HS-27A (cell line): ENCODE data around the gene TECTB.
A peak's percentile ranks its signal among the peaks of the same experiment; 100 is the strongest.

Experiments
- DNase-seq: peaks from one replicate; pipeline ENCODE4 v3.0.0-alpha.2; 2012; ENCODE audit warnings: low read depth, missing footprints

The TECTB gene

DNA sequence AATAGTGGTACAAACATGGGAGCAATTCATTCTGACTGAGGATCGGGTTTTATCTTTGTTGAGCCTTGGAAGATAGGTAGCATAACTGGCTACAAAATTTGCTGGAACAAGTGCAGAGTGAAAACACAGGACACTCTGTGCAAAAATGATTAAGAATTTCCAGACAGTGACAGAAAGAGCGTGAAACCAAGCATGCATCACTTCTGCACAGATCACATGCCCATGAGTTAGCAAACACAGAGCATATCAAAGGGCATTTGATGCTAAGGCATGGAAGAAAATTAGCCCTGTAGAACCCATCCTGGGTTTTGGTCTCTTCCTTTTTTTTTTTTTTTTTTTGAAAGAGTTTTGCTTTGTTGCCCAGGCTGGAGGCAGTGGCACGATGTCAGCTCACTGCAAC, 28.3 kb downstream of the TECTB start:
- no peak for DNase-seq

DNA sequence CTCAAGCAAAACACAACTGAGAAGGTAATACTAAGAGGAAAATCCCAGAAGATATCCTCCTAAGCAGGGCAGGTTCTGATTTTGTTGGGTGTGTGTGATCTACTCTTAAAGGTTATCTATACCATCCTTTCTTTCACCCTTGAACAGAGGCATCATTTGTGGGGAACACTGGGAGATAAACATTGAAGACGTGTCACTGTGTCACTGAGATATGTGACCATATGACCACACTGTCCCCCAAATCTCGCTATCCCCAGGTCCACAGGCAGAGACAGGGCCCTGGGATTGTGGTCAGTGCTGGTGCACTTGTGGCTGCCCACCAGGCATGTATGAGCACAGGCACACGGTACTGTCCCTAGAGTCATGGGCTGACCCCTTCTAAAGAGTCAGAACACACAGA, 30.0 kb downstream of the TECTB start:
- no peak for DNase-seq

DNA sequence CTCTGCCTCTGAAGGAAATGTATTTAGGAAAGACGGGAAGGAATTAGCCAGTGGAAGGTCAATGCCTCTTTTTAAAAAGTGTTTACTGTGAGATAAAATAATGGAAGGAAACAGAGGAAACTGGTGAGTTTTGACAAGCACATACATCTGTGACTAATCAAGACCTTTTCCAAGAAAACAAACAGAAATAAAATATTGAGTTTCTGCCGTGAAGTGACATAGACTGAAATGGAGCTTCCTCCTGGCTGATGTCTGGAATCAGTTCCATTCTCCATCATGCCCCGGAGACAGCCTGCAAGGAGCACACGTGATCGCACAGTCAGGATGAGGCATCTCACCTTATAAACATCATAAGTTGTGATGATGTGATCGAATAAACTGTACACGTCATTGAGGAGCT, 30.7 kb downstream of the TECTB start:
- DNase-seq = no peak

DNA sequence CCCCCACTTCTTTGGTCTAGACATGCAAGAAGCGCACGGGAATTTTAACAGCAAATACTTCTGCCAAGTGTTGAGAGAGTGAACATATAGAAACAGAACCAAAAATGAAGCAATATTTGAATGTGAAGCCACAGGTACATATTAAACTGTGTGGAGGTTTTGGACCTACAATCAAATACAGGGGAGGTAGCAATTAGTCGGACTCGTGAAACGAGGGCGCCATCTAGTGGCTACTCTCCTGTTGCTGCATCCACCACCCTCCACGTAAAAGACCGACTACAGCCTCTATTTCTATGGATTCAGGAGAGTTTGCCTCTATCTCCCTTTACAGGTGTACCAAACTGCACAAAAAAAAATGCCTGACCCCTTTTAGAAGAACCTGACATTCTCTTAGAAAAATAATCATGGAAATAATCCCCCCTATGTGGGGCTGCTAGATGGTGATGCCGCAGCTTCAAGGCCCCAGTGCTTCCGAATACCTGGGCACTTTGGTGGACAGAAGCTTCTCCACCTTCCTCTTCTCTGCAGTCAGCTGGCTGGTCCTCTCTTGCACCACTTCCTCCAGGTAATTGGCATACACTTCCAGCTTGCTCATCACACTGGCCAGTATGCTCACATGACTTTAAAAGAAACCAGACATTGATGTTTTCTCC, 31.7 kb downstream of the TECTB start:
- peak; percentile 14 for DNase-seq

DNA sequence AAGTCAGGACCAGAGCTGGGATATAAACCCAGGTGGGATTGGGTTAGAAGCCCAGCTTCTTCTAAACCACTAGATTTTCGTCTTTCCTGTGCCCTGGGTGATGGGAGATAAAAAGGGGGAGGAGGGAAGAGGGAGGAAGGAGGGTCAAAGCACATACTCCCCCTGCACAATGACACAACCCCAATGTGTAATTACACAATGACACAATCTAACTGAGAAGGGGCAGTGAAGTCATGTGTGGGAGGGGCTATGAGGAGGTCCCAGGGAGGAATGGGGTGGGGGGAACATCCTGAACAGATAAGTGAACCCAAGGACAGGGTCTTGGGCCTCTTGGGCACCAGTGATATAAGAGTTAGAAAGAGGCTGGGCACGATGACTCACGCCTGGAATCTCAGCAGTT, 44.5 kb downstream of the TECTB start:
- no peak for DNase-seq

DNA sequence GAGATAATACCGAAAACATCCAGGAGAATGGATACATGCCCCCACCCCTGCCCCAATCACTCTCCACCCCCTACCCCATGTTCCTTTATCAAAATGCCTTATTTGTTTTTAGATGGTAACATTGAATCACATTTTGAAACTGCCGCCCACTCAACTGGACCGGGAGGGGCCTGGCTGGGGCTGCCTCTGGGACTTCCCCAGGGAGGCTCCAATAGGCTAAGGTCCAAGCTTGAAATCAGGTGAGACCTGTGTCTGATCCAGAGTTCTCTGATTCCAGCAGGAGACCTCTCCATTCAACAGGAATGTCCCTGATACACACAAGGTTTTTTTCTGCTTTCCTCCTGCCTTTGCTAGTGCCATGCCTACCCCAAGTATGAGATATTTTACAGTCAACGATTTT, 47.0 kb downstream of the TECTB start:
- DNase-seq = no peak

DNA sequence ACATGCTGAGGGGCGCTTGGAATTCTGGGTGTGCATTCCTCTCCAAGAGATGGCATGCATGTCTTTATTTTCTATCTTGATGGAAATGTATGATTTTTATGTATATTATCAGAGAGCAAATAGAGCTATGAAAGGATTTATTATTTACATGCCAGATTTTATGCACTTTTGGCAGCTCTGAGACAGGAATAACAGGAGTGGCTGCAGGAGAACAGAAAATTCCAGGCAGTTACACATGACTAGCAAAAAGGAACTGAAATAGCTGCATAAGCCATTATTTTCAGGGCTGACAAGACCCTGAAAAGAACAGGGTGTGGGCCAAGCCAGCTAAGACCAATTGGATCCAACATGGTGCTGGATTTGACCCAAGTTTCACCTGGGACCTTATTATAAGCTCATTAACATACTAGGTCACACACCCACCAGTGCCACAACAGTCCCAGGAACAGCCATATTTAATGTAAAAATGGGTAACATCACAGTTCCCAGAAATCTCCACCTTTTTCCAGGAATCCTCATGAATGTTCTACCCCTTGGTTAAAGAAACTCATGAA, 47.5 kb downstream of the TECTB start:
- DNase-seq = no peak

DNA sequence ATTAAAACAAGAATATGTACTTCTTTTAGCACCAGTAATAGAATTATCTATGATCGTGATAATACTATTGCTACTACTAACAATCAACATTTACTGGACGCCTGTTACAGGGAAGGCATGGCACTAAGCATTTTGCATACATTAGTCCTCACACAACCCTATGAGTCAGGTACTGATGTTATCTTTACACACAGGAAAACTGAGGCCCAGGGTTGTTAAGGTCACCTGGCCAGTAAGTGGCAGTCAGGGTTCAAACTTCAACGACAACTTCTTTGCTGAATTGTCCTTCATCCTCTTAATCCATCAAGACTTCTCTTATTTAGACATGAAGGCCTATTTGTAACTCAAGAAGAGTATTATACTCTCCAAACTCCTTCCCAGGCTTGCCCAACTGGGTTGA, 48.8 kb downstream of the TECTB start:
- no peak for DNase-seq

DNA sequence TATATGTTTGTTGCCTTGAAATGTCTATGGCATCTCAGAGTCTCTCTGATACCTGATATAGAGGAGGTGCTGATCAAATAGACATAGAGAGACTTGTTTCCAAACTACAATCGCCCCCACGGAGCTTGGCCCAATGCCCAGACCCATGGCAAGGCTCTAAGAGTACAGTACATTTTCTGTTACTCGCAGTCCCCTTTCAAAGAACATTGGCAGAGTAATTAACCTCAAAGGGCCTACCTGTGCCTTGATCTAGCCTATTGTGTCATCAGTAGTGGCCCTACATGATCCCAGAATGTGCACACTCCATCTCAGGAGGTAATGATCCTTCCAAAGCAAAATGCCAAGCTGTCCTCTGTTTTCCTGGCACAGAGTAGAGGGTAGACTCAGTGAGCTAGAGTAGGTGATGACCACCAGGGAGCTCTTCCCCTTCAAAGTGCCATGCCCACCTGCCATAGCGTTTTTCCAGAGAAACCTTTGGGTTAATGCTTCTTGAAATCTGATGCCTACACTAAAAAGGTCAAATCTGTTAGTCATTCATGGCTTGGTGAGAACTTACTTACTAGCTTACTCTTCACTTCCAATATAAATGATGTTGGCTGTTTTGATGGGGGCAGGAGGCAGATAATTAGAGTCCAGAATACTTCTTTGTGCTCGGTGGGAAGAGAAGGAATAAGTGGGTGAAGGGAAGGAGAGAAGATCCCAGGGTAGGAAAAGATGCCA, 49.5 kb downstream of the TECTB start:
- no peak for DNase-seq

DNA sequence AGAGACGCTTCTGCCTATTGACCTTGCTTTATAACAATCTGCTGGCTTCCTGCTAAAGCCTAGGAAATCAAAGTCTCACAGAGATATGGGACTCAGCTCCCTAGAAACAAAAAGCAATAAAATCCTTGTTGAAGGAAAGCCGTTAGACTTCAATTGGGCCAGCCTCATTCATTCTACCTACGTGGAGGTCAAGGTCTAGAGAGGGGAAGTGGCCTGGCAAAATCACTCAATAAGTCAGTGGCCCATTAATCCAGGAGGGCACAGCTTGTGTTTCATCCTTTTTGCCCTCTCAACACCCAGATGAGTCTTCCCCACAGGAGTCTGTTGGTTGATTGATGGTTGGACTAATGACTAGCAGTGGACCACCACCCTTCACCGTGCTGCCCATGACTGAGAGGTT, 50.3 kb downstream of the TECTB start:
- no peak for DNase-seq

DNA sequence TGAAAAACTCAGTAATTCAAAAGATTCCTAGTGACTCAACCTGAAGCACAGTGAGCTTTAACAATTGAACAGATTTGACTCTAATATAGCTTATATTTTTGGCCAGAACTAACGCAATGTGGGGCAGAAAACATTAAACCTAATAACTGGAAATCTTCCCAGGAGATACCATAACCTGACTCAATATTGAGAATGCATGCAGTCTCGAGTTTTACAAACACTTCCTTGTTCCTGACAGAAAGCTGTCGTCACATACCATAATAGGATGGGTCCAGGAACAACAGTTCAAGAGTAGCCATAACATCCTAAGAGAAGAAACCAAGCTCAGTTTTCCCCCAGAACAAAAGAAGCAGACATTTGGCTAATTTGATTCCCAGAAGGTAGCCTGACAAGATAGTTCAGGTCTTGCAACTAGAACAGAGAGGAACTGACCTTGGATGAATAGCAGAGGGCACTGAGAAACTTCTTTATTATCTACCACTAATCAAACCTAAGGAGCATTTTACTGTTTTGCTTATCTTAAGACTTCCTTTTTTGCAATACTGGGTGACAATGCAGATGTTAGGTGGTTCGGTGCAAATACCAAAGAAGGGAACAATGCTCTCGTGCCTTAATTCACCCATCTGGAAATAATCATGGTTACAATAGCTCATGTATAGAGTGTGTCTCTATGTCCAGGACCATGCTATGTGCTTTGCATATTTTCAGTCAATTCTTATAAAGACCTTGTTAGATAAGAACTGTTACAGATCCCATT, 52.1 kb downstream of the TECTB start:
- no peak for DNase-seq

DNA sequence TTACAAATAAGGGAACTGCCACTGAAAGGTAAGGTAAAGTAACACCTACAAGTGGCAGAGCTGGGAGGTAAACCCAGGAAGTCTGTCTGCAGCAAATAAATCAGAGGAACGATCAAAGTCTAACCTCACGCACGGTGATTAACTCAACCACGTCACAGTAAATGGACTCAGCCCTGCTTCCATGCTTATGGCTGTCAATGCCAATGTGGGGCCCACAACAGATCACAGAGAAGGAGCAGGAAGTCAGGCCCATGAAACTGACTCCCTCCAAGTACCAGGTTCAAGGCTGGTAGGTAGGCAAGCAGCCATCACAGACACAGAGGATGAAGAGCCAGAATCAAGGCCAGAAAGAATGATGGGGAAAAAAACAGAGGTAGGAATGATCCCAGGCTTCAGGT, 52.7 kb downstream of the TECTB start:
- no peak for DNase-seq

DNA sequence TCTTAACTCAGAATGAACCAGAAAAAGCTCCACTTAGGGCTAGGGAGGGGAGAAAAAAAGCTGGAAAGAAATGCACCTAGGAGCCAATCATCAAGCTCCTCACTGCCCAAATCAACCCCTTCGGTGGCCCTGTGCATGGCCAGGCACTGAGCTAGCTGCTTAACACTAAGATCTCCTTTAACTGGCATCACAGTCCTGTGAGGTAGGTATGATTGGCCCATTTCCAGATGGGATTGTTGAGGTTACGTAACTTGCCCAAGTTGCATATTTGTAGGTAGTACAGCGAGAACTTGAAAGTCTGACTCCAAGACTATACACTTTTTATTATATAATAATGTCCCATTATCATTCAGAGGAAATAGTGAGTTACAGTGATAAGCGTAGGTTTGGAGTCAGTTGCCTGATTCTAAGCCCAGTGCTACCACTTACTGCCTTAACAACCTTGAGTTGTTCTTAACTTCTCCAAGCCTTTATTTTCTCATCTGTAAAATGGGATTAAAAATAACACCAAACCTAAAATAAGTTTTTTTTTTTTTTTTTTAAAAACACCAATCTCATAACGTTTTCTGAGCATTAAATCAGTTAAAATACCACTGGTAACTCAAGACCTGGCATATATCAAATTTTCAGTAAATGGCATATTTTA, 53.5 kb downstream of the TECTB start:
- no peak for DNase-seq

DNA sequence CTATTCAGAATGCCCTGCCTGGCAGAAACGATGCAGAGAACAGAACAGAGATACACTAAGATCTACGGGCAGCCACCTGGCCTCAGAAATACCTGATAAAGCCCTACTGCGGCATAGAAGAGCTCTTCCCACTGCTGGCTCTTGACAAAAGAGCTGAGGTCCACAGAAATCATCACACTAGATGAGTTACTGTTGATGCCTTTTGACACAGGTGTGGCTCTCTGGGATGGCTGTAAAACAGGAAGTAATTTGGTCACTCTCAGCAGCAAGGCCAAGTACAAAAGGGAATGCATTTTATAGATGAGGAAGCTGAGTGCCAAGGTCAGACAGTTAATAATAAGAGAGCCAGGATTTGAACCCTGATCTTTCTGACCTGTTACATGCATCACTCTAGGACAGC, 55.8 kb downstream of the TECTB start:
- no peak for DNase-seq

DNA sequence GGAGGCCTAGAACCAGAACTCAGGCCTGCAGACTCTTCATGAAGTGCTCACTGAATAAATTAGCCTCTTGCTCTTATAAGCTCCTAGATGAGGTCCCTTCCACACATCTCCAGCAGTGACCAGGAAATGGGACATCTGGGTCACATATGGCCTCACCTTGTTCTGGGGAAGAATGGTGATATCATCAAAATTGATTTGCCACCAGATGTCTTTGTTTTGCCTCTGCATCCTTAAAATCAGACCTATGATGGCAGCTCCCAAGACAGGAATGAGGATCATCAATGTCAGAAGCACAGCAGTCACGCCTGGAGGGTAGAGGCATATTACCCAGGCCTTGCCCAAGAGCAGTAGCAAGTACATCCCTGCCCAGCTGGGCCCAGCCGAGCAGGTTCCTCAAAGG, 57.4 kb downstream of the TECTB start:
- no peak for DNase-seq

DNA sequence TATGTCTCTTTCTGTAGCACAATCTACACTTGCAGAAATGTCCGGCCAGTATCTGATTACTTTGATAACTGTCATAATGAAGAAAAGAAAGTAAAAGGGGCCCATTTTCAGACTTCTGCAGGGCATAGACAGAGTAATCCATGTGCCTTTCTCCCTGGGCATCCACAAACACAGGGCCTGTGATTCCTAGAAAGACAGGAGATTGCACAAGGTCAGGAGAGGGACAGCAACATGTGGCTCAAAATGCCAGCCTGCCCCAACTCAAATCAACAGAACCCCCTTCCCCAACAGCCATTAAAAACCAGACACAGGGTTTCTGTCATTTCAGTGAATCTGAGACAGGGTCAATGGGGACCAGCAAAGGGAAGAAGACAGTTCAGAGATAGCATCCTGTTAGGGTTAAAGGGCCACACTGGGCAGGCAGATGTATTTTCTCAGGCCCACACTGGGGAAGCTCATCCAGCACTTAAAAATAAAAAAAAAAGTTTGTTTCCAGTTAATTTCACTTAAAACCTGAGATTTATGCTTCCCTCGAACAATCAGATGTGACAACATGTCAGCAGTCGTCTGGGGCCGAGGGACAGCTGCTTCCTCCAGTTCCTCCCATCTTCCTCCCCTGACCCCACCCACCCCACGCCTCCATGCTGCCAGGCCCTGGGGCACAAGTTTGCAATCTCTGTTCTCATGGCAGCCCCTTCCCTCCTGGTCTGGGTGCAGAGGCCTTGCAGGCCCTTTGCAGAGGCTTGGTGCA, 60.0 kb downstream of the TECTB start:
- DNase-seq = no peak

DNA sequence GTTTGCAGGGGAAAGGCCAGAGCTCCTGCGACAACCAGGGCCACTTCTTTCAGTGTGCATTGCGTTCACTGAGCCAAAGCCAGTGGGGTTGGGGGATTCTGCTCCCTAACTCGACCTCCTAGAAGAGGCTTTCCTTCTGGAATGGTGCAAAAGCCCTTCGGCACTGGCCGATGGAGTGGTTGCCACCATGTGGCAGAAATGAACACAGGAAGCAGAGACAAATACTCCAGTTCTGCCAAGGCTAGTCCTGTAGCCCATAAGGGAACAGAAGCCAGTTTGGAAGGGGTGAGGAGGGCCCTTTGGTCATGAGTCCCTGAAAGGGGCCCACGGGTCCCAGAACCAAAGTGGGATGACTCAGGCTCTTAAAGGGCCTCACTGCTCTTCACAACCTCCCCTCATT, 61.1 kb downstream of the TECTB start:
- no peak for DNase-seq

DNA sequence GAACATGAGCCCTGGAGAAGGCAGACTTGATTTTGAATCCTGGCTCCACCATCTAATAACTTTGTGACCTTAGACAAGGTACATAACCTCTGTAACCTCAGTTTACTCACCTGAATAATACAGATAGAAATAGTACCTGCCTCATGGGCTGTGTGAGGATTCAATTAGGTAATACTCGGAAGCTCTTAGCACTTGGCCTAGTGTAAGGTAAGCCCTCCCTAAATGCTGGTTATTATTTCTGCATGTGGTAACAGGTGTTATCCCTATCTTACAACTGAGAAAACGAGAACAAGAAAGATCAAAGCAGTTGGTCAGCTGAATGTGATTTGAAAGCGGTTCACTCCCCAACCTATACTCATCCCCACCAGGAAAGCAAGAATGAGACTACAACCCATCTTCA, 62.0 kb downstream of the TECTB start:
- DNase-seq = no peak

DNA sequence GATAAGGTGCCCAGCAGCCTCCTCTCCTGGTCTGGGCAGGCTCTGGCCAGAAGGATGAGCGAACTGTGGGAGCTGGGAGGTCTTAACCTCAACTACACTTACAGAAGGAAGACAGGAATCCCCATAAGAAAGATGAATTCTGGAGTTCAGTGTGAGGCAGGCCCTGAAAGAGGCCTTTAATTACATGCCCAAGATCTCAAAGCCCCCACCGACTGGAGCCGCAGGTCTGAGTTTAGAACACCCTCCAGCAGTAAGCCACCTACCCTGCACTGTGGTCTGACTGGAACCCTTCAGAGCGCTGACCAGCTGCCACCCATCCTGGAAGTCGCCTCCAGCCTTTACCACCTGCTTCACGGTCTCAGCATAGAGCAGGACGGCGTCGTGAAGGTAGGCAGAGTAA, 62.5 kb downstream of the TECTB start:
- DNase-seq = no peak

DNA sequence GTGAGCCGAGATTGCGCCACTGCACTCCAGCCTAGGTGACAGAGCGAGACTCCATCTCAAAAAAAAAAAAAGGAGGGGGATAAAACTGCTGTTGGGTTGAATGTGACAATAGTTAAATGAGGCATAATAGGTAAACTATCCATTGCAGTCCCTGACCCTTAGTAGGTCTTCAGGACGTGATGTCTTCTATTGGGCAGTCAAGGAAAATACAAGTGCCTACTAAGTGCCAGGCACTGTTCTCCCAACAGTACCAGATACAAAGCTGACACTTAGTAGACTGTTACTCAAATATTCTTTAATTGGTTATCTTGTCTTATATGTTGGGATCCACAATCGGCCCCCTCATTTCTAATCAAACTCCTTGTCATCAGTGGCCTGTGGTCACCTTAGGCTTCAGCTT, 63.6 kb downstream of the TECTB start:
- DNase-seq = no peak

DNA sequence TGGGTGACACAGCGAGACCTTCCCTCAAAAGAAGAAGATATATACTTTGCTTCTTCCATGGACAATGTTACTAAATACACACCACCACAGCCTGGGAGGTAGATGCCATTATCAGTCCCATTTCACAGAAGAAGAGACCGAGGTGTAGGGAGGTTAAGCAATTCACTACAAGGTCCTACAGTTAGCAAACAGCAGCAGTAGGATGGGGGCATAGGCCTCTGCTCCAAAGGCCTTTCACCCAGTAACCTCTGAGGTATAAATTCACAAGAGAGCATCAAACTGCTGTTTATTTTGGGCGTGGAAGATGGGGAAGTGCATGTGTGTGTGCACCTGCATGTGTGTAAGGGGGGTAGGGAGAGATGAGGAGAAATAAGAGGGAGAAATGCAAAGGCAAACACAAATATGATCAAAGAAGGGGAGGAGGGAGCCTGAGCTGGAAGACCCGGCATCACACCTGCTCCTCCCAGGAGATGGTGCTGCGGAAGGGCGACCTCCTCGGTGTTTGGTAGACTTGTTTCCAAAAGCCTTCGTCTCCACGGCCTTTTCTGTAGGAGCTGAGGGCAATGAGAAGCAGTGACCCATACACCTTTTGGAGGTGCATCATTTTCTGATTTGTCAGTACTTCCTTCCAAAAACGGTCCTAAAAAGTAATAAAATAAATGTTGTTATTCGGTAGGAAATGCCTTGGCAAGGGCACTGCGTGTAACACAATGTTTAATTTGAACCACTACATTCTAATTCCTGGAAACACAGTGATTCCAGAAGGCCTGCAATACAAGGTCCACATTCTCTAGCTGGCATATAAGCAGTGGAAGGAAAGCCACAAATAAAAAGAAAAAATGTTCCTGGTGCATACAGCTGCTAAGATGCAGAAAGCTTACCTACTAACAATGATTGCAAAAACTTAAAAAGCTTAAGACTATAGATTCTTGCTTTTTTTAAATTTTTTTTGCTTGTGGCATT, 64.8 kb downstream of the TECTB start:
- DNase-seq = no peak
